GM18499 (cell line): ENCODE results near the gene TAF11L14.
"Not testable (repeated sequence)": the region's sequence is repeated elsewhere in the genome, so short reads cannot be mapped to it uniquely, and the experiment has no call there.

Source experiments
- ATAC-seq: cut with Tn5 transposase; IDR thresholded peaks from one replicate; pipeline ENCODE4 v1.9.1; 2021; ENCODE audit warnings: moderate number of reproducible peaks; ENCODE audit not compliant: insufficient read depth, unreplicated experiment

TAF11L14 gene

GRCh38 chr5:17634160-17634559 lies at the start of gene TAF11L14:
TSS of gene TAF11L14 (plus strand) at chr5:17634460.
- no peak for ATAC-seq

DNA sequence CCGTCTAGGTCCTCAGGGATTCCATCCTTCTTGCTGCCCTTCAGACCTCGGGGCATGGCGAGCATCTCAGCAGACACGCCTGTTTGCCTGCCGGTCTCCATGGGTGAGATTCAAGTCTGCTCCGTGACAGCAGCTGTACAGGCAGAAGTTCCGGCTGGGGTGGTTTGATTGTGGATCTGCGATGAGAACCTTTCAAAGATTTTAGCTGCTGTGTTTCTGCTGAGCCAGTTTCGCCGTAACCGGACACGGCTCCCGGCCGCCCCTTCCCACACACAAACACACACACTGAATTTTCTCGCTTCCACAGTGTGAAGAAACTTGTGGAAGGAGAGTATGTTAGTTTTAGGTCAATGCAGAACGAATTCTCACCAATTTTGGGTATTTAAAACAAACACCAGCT lies 48.6 kb upstream of the TAF11L14 start, which contains the start of gene TAF11L7:
Gene TAF11L7 (minus strand): TSS at position 101 of the 400 bp plus-strand sequence.
- not testable (repeated sequence) for ATAC-seq

DNA sequence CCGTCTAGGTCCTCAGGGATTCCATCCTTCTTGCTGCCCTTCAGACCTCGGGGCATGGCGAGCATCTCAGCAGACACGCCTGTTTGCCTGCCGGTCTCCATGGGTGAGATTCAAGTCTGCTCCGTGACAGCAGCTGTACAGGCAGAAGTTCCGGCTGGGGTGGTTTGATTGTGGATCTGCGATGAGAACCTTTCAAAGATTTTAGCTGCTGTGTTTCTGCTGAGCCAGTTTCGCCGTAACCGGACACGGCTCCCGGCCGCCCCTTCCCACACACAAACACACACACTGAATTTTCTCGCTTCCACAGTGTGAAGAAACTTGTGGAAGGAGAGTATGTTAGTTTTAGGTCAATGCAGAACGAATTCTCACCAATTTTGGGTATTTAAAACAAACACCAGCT lies 43.4 kb upstream of the TAF11L14 start, which contains the start of gene TAF11L8:
Gene TAF11L8 (minus strand): TSS at position 101 of the 400 bp plus-strand sequence.
- not testable (repeated sequence) for ATAC-seq

DNA sequence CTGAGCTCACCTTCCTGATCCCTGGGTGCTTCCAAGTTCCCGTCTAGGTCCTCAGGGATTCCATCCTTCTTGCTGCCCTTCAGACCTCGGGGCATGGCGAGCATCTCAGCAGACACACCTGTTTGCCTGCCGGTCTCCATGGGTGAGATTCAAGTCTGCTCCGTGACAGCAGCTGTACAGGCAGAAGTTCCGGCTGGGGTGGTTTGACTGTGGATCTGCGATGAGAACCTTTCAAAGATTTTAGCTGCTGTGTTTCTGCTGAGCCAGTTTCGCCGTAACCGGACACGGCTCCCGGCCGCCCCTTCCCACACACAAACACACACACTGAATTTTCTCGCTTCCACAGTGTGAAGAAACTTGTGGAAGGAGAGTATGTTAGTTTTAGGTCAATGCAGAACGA lies 40.0 kb upstream of the TAF11L14 start, which contains the start of gene TAF11L9:
Gene TAF11L9 (minus strand): TSS at position 140 of the 400 bp plus-strand sequence.
- ATAC-seq: not testable (repeated sequence)

DNA sequence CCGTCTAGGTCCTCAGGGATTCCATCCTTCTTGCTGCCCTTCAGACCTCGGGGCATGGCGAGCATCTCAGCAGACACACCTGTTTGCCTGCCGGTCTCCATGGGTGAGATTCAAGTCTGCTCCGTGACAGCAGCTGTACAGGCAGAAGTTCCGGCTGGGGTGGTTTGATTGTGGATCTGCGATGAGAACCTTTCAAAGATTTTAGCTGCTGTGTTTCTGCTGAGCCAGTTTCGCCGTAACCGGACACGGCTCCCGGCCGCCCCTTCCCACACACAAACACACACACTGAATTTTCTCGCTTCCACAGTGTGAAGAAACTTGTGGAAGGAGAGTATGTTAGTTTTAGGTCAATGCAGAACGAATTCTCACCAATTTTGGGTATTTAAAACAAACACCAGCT lies 36.5 kb upstream of the TAF11L14 start, which contains the start of gene TAF11L10:
Gene TAF11L10 (minus strand): TSS at position 101 of the 400 bp plus-strand sequence.
- ATAC-seq: not testable (repeated sequence)

DNA sequence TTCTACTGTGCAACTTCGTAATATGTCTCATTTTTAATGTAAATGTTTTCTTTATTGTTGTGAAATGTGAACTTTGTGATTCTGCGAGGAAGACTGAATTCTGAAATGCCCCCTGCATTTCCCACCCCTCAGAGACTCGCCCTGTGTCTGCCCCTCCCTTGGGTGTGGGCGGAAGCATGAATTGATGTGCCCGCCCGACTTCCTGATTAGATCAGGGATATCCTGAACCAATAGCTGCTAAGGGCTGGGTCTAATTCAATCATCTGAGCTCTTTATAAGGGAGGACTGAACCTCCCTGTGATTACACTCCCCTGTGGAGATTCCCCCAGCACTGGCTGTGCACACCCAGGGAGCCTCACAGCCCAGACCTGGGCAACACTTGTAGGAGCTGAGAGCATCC lies 30.4 kb upstream of the TAF11L14 start, which contains the start of gene TAF11L11:
Gene TAF11L11 (plus strand): TSS at position 304 of the 400 bp plus-strand sequence.
- ATAC-seq: not testable (repeated sequence)

GRCh38 chr5:17604951-17605350 lies 29.3 kb upstream of the TAF11L14 start:
- no peak for ATAC-seq

DNA sequence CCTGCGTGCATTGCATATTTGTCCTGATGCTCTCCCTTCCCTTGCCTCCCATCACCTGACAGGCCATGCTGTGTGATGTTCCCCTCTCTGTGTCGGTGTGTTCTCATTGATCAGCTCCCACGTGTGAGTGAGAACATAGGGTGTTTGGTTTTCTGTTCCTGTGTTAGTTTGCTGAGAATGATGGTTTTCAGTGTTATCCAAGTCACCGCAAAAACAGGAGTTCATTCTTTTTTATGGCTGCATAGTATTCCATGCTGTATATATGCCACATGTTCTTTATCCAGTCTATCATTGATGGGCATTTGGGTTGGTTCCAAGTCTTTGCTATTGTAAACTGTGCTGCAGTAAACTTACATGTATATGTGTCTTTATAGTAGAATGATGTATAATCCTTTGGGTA lies 26.8 kb upstream of the TAF11L14 start:
- not testable (repeated sequence) for ATAC-seq

GRCh38 chr5:17610092-17610491 lies 24.2 kb upstream of the TAF11L14 start, which contains the start of gene TAF11L12:
TSS of gene TAF11L12 (plus strand) at chr5:17610392.
- not testable (repeated sequence) for ATAC-seq

DNA sequence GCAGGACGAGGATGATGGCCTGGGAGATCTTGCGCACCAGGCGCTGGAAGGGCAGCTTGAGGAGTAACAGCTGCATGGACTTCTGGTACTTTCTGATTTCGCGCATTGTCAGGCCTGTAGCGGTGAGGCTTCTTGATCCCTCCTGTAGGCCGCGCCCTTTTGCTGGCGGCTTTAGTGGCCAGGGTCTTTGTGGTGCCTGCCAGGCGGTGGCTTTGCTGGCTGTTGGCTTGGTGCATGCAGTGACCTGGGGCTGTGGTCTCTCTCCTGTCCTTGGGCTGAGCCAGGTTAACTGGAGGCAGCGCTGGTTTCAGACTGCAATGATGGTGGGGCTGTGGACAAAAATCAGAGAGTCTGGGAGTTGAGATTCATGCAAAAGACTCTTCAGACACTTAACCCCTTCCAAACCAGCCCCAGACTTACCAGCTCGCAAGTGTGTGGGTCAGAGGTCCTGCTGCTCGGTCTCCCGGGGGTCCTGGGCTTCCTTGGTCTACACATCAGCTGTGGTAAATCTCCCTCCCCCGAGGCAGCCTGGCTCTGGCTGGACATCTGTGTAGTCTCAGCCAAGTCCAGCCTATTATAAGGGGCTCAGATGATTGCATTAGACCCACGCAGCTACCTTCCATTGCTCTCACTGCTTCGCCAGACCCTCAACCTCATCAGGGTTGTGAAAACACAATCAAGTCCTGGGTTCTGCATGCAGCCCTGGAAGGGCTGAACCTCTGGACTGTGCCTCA lies 19.2 kb upstream of the TAF11L14 start:
- ATAC-seq: no peak

DNA sequence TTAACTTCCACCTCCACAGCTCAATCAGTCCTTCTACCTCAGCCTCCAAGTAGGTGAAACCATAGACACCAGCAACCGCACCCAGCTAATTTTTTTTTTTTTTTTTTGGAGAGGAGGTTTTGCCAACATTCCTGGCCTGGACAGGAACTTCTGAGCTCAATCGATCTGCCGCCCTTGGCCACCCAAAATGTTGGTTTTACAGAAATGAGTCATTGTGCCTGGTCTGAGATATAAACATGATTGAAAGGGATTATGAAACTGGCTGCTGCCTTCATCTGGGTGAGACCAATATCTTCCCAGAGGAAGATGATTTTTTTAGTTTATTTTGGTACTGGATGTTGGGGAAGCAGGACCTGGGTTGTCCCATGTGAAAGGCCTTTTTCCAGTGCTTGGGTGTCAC lies 14.9 kb upstream of the TAF11L14 start:
- ATAC-seq: no peak

DNA sequence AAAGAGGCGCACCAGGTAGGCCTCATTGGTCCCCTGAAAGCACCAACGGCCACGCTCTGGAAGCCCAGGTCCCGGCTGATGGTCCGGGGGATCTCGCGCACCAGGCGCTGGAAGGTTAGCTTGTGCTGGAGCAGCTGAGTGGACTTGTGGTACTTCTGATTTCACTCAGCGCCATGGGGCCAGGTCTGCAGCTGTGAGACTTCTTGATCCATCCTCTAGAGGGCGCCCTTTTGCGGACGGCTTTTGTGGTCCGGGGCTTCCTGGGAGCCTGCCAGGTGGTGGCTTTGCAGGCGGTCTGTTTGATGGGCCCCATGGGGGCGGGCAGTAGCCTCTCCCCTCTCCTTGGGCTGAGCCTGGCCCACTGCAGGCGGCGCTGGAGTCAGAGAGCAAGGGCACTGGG lies 13.6 kb upstream of the TAF11L14 start:
- no peak for ATAC-seq

GRCh38 chr5:17625686-17626085 lies 8.6 kb upstream of the TAF11L14 start:
- ATAC-seq: no peak

DNA sequence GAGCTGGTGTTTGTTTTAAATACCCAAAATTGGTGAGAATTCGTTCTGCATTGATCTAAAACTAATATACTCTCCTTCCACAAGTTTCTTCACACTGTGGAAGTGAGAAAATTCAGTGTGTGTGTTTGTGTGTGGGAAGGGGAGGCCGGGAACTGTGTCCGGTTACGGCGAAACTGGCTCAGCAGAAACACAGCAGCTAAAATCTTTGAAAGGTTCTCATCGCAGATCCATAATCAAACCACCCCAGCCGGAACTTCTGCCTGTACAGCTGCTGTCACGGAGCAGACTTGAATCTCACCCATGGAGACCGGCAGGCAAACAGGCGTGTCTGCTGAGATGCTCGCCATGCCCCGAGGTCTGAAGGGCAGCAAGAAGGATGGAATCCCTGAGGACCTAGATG lies 2.5 kb upstream of the TAF11L14 start, which contains the start of gene TAF11L13:
Gene TAF11L13 (plus strand): TSS at position 301 of the 400 bp plus-strand sequence.
- ATAC-seq: not testable (repeated sequence)

GRCh38 chr5:17649232-17649631 lies 15.0 kb downstream of the TAF11L14 start:
- not testable (repeated sequence) for ATAC-seq

DNA sequence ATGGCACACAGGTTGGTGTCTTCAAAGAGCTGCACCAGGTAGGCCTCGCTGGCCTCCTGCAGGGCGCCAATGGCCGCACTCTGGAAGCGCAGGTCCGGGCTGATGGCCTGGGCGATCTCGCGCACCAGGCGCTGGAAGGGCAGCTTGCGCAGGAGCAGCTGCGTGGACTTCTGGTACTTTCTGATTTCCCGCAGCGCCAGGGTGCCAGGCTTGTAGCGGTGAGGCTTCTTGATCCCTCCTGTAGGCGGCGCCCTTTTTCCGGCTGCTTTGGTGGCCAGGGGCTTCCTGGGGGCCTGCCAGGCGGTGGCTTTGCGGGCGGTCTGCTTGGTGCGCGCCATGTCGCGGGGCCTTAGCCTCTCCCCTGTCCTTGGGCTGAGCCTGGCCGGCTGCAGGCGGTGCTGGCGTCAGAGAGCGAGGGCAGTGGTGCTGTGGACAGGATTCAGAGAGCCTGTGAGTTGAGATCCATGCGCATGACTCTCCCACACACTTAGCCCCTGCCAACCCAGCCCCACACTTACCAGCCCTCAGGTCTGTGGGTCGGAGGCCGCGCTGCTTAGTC lies 21.0 kb downstream of the TAF11L14 start:
- ATAC-seq: not testable (repeated sequence)

DNA sequence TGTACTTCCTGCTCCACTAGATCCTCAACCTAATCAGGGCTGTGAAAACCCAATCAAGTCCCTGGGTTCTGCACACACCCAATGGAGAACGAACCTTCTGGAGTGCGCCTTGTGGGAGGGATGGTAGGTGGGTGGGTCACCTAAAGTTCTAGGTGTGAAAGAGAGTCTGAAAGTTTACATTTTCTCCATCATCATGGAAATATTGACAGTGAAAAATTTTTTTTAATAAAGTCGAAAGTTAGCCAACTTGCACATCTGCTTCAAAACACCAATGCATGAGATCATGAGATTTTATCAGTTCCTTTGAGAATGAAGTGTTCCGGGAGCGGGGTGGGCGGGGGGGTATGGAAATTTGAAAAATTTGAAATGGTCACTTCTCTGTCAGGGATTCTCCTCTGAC lies 21.7 kb downstream of the TAF11L14 start:
- ATAC-seq: no peak

GRCh38 chr5:17663182-17663581 lies 28.9 kb downstream of the TAF11L14 start:
- no peak for ATAC-seq

- no peak for ATAC-seq
Observed at GRCh38 chr5:17665836-17666235, 31.6 kb downstream of the TAF11L14 start.

GRCh38 chr5:17666726-17667235 lies 32.5 kb downstream of the TAF11L14 start:
- no peak for ATAC-seq

DNA sequence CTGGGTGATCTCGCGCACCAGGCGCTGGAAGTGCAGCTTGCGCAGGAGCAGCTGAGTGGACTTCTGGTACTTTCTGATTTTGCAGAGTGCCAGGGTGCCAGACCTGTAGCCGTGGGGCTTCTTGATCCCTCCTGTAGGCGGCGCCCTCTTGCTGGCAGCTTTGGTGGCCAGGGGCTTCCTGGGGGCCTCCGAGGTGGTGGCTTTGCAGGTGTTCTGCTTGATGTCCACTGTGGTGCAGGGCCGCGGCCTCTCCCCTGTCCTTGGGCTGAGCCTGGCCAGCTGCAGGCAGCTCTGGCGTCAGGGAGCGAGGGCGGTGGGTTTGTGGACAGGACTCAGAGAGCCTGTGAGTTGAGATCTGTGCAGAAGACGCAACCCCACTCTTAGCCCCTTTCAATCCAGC lies 36.1 kb downstream of the TAF11L14 start:
- no peak for ATAC-seq
